ENCODE measurements around the gene SLC7A6. TPM values are rescaled to one million over a fixed set of nuclear protein-coding genes. Genes with fewer than 3 reads are reported as not detected.
A peak's percentile ranks its signal among the peaks of the same experiment; 100 is the strongest.

SLC7A6 gene
- total and polyA plus RNA-seq, 5 donors, result 25.0 to 60.7 (median 45.0) TPM

- no peak overlapping the region for H3K4me3 ChIP-seq (ENCODE audit: low read length)
- ATAC-seq, result no peak
- H3K9me3 ChIP-seq (ENCODE audit: control insufficient read depth, low read length), result no peaks in the 10 kb centered on the region
- peaks cover 19% of the 10 kb centered on the region for H3K4me1 ChIP-seq (ENCODE audit: control insufficient read depth, insufficient read depth, low read length)
- intact Hi-C loops (cut with DNase I), result no loop called here
- no peaks in the 10 kb centered on the region for H3K27me3 ChIP-seq (ENCODE audit: control insufficient read depth, insufficient read depth)
- H3K27ac ChIP-seq (ENCODE audit: low read length), result peak overlapping the region; percentile 7
- DNase-seq, result no peak
- WGBS, result 76% methylated on average over 4 of the region's 4 CpGs
Measured at GRCh38 chr16:68272507-68273209, 8.3 kb downstream of the SLC7A6 start.

- DNase-seq (no peak), ATAC-seq (no peak)
- Histone ChIP-seq H3K4me3 (ENCODE audit: low read length) (no peak overlapping the region), H3K9me3 (ENCODE audit: control insufficient read depth, low read length) (no peaks in the 10 kb centered on the region), H3K27me3 (ENCODE audit: control insufficient read depth, insufficient read depth) (no peaks in the 10 kb centered on the region), H3K4me1 (ENCODE audit: control insufficient read depth, insufficient read depth, low read length) (peaks cover 19% of the 10 kb centered on the region), H3K27ac (ENCODE audit: low read length) (peak overlapping the region; percentile 7)
- intact Hi-C loops (cut with DNase I), result no loop called here
- WGBS, result 93% methylated on average over 5 of the region's 5 CpGs
Measured at GRCh38 chr16:68273459-68273858, 9.1 kb downstream of the SLC7A6 start.

GRCh38 chr16:68273896-68274295, 9.6 kb downstream of the SLC7A6 start:
- H3K4me1 ChIP-seq (ENCODE audit: control insufficient read depth, insufficient read depth, low read length), result peaks cover 19% of the 10 kb centered on the region
- no peak for DNase-seq
- 94% methylated on average over 8 of the region's 8 CpGs for WGBS

GRCh38 chr16:68274441-68274840, 10.1 kb downstream of the SLC7A6 start:
- Histone ChIP-seq H3K27me3 (ENCODE audit: control insufficient read depth, insufficient read depth) (no peaks in the 10 kb centered on the region), H3K27ac (ENCODE audit: low read length) (peak overlapping the region; percentile 38), H3K4me1 (ENCODE audit: control insufficient read depth, insufficient read depth, low read length) (peaks cover 19% of the 10 kb centered on the region), H3K9me3 (ENCODE audit: control insufficient read depth, low read length) (no peaks in the 10 kb centered on the region), H3K4me3 (ENCODE audit: low read length) (no peak overlapping the region)
- DNase-seq, result no peak
- intact Hi-C loops (cut with DNase I), result no loop called here
- WGBS, result 88% methylated on average over 4 of the region's 4 CpGs
- no peak for ATAC-seq

More at GRCh38 chr16:68273896-68274295, 9.6 kb downstream of the SLC7A6 start:
- no peaks in the 10 kb centered on the region for H3K27me3 ChIP-seq (ENCODE audit: control insufficient read depth, insufficient read depth)
- no peak for ATAC-seq
- no peak overlapping the region for H3K4me3 ChIP-seq (ENCODE audit: low read length)
- H3K27ac ChIP-seq (ENCODE audit: low read length), result peak overlapping the region; percentile 38
- intact Hi-C loops (cut with DNase I), result no loop called here
- no peaks in the 10 kb centered on the region for H3K9me3 ChIP-seq (ENCODE audit: control insufficient read depth, low read length)

- H3K27me3 ChIP-seq (ENCODE audit: control insufficient read depth, insufficient read depth), result no peaks in the 10 kb centered on the region
- ATAC-seq, result no peak
- no peaks in the 10 kb centered on the region for H3K9me3 ChIP-seq (ENCODE audit: control insufficient read depth, low read length)
- WGBS, result 52% methylated on average over 4 of the region's 4 CpGs
- peaks cover 19% of the 10 kb centered on the region for H3K4me1 ChIP-seq (ENCODE audit: control insufficient read depth, insufficient read depth, low read length)
- peak overlapping the region; percentile 25 for H3K27ac ChIP-seq (ENCODE audit: low read length)
- H3K4me3 ChIP-seq (ENCODE audit: low read length), result no peak overlapping the region
- DNase-seq, result no peak
- intact Hi-C loops (cut with DNase I), result no loop called here
Measured at GRCh38 chr16:68275611-68276191, 11.4 kb downstream of the SLC7A6 start.

GRCh38 chr16:68276223-68276622, 11.9 kb downstream of the SLC7A6 start:
- WGBS, result 65% methylated on average over 3 of the region's 3 CpGs
- ATAC-seq (peak in 1 of 2 donors; percentile 24), DNase-seq (no peak)
- intact Hi-C loops (cut with DNase I), result no loop called here
- Histone ChIP-seq H3K4me1 (ENCODE audit: control insufficient read depth, insufficient read depth, low read length) (peaks cover 17% of the 10 kb centered on the region), H3K27me3 (ENCODE audit: control insufficient read depth, insufficient read depth) (no peaks in the 10 kb centered on the region), H3K27ac (ENCODE audit: low read length) (peak overlapping the region; percentile 65), H3K9me3 (ENCODE audit: control insufficient read depth, low read length) (no peaks in the 10 kb centered on the region), H3K4me3 (ENCODE audit: low read length) (no peak overlapping the region)

- Histone ChIP-seq H3K27ac (ENCODE audit: low read length) (no peak overlapping the region), H3K9me3 (ENCODE audit: control insufficient read depth, low read length) (no peaks in the 10 kb centered on the region), H3K4me1 (ENCODE audit: control insufficient read depth, insufficient read depth, low read length) (peaks cover 11% of the 10 kb centered on the region), H3K27me3 (ENCODE audit: control insufficient read depth, insufficient read depth) (no peaks in the 10 kb centered on the region), H3K4me3 (ENCODE audit: low read length) (no peak overlapping the region)
- no peak for ATAC-seq
- DNase-seq, result no peak
- WGBS, result 89% methylated on average over 13 of the region's 13 CpGs
- intact Hi-C loops (cut with DNase I), result no loop called here
Measured at GRCh38 chr16:68279726-68280558, 15.6 kb downstream of the SLC7A6 start.

- Histone ChIP-seq H3K9me3 (ENCODE audit: control insufficient read depth, low read length) (no peaks in the 10 kb centered on the region), H3K27ac (ENCODE audit: low read length) (peak overlapping the region; percentile 1), H3K27me3 (ENCODE audit: control insufficient read depth, insufficient read depth) (no peaks in the 10 kb centered on the region), H3K4me3 (ENCODE audit: low read length) (no peak overlapping the region), H3K4me1 (ENCODE audit: control insufficient read depth, insufficient read depth, low read length) (peaks cover 20% of the 10 kb centered on the region)
- DNase-seq (no peak), ATAC-seq (no peak)
- 92% methylated on average over 4 of the region's 4 CpGs for WGBS
- intact Hi-C loops (cut with DNase I), result no loop called here
Measured at GRCh38 chr16:68281368-68282063, 17.2 kb downstream of the SLC7A6 start.

GRCh38 chr16:68282064-68282452, 17.7 kb downstream of the SLC7A6 start:
- no peak for ATAC-seq
- H3K27ac ChIP-seq (ENCODE audit: low read length), result no peak overlapping the region
- DNase-seq, result no peak
- H3K27me3 ChIP-seq (ENCODE audit: control insufficient read depth, insufficient read depth), result no peaks in the 10 kb centered on the region
- intact Hi-C loops (cut with DNase I), result no loop called here
- H3K4me3 ChIP-seq (ENCODE audit: low read length), result no peak overlapping the region
- 81% methylated on average over 4 of the region's 4 CpGs for WGBS
- peaks cover 24% of the 10 kb centered on the region for H3K4me1 ChIP-seq (ENCODE audit: control insufficient read depth, insufficient read depth, low read length)
- no peaks in the 10 kb centered on the region for H3K9me3 ChIP-seq (ENCODE audit: control insufficient read depth, low read length)

GRCh38 chr16:68283346-68283745, 19.0 kb downstream of the SLC7A6 start:
- DNase-seq, result no peak
- no peak overlapping the region for H3K4me3 ChIP-seq (ENCODE audit: low read length)
- no peaks in the 10 kb centered on the region for H3K27me3 ChIP-seq (ENCODE audit: control insufficient read depth, insufficient read depth)
- no peak for ATAC-seq
- WGBS, result 61% methylated on average over 5 of the region's 5 CpGs
- intact Hi-C loops (cut with DNase I), result no loop called here
- peak overlapping the region; percentile 99 for H3K27ac ChIP-seq (ENCODE audit: low read length)
- peaks cover 33% of the 10 kb centered on the region for H3K4me1 ChIP-seq (ENCODE audit: control insufficient read depth, insufficient read depth, low read length)
- no peaks in the 10 kb centered on the region for H3K9me3 ChIP-seq (ENCODE audit: control insufficient read depth, low read length)
